Stimulated activated CD8-positive, alpha-beta memory T cell treated with anti-CD3 and anti-CD28 coated beads, Interleukin-12 subunit alpha, Interleukin-12 subunit beta, amount 100 ng/mL, for 1 hour (primary cell): ENCODE results near the gene AMELX.

Experiments used
- DNase-seq: peaks from one replicate; pipeline ENCODE4 v3.0.0-alpha.2; 2020; ENCODE audit warnings: low read depth

AMELX gene

GRCh38 chrX:11309220-11309619, 16.0 kb downstream of the AMELX start:
- DNase-seq, result no peak

- DNase-seq, result no peak
Observed at GRCh38 chrX:11311706-11312105, 18.5 kb downstream of the AMELX start.

- DNase-seq, result no peak
Observed at GRCh38 chrX:11319806-11320520, 26.8 kb downstream of the AMELX start.

- DNase-seq, result no peak
Observed at GRCh38 chrX:11321986-11322385, 28.8 kb downstream of the AMELX start.

GRCh38 chrX:11328134-11328533, 34.9 kb downstream of the AMELX start:
- DNase-seq, result no peak

GRCh38 chrX:11329021-11329420, 35.8 kb downstream of the AMELX start:
- DNase-seq, result no peak

GRCh38 chrX:11331788-11332187, 38.6 kb downstream of the AMELX start:
- no peak for DNase-seq

GRCh38 chrX:11334165-11334564, 41.0 kb downstream of the AMELX start:
- no peak for DNase-seq

- no peak for DNase-seq
Observed at GRCh38 chrX:11336201-11336600, 43.0 kb downstream of the AMELX start.

- no peak for DNase-seq
Observed at GRCh38 chrX:11337292-11338009, 44.2 kb downstream of the AMELX start.

- DNase-seq, result no peak
Observed at GRCh38 chrX:11341274-11342201, 48.3 kb downstream of the AMELX start.

- DNase-seq, result no peak
Observed at GRCh38 chrX:11342673-11343072, 49.5 kb downstream of the AMELX start.

GRCh38 chrX:11346121-11346682, 53.0 kb downstream of the AMELX start:
- DNase-seq, result no peak

GRCh38 chrX:11347300-11347699, 54.1 kb downstream of the AMELX start:
- DNase-seq, result no peak

- no peak for DNase-seq
Observed at GRCh38 chrX:11349020-11349419, 55.8 kb downstream of the AMELX start.

- no peak for DNase-seq
Observed at GRCh38 chrX:11349661-11350337, 56.6 kb downstream of the AMELX start.
